ENCODE results near the gene BAG5.

BAG5 gene

GRCh38 chr14:103546652-103547454 lies 15.6 kb downstream of the BAG5 start:
- DNase-seq (ENCODE audit: low read depth), result peak; percentile 58
- TF ChIP-seq, protein P1, sequence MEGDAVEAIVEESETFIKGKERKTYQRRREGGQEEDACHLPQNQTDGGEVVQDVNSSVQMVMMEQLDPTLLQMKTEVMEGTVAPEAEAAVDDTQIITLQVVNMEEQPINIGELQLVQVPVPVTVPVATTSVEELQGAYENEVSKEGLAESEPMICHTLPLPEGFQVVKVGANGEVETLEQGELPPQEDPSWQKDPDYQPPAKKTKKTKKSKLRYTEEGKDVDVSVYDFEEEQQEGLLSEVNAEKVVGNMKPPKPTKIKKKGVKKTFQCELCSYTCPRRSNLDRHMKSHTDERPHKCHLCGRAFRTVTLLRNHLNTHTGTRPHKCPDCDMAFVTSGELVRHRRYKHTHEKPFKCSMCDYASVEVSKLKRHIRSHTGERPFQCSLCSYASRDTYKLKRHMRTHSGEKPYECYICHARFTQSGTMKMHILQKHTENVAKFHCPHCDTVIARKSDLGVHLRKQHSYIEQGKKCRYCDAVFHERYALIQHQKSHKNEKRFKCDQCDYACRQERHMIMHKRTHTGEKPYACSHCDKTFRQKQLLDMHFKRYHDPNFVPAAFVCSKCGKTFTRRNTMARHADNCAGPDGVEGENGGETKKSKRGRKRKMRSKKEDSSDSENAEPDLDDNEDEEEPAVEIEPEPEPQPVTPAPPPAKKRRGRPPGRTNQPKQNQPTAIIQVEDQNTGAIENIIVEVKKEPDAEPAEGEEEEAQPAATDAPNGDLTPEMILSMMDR (conservative IDR thresholded peaks at IDR 0.05; ENCODE audit: low read depth, low read length), result peak; percentile 91
- no peak overlapping the region for H3K4me3 ChIP-seq (ENCODE audit: low read depth, low read length)

- no peak for DNase-seq (ENCODE audit: low read depth)
- TF ChIP-seq, protein P1 (conservative IDR thresholded peaks at IDR 0.05; ENCODE audit: low read depth, low read length), result no peak
- H3K4me3 ChIP-seq (ENCODE audit: low read depth, low read length), result no peak overlapping the region
These were observed 16.4 kb downstream of the BAG5 start for GRCh38 chr14:103545915-103546651.

GRCh38 chr14:103545219-103545914 lies 17.1 kb downstream of the BAG5 start:
- H3K4me3 ChIP-seq (ENCODE audit: low read depth, low read length), result no peak overlapping the region
- TF ChIP-seq, protein P1 (conservative IDR thresholded peaks at IDR 0.05; ENCODE audit: low read depth, low read length), result no peak
- no peak for DNase-seq (ENCODE audit: low read depth)

- TF ChIP-seq, protein P1 (conservative IDR thresholded peaks at IDR 0.05; ENCODE audit: low read depth, low read length), result no peak
- no peak overlapping the region for H3K4me3 ChIP-seq (ENCODE audit: low read depth, low read length)
- DNase-seq (ENCODE audit: low read depth), result no peak
These were observed 17.9 kb downstream of the BAG5 start for GRCh38 chr14:103544388-103545218.

GRCh38 chr14:103543721-103544387 lies 18.6 kb downstream of the BAG5 start:
- no peak for DNase-seq (ENCODE audit: low read depth)
- TF ChIP-seq, protein P1 (conservative IDR thresholded peaks at IDR 0.05; ENCODE audit: low read depth, low read length), result no peak
- no peak overlapping the region for H3K4me3 ChIP-seq (ENCODE audit: low read depth, low read length)

- no peak for DNase-seq (ENCODE audit: low read depth)
- H3K4me3 ChIP-seq (ENCODE audit: low read depth, low read length), result no peak overlapping the region
- TF ChIP-seq, protein P1 (conservative IDR thresholded peaks at IDR 0.05; ENCODE audit: low read depth, low read length), result no peak
These were observed 19.3 kb downstream of the BAG5 start for GRCh38 chr14:103543140-103543539.
